SK-N-MC (cell line): Measurements from ENCODE around the gene RAC3.

Experiments
- EZH2 ChIP-seq: fragments of 200-600 bp; sonication (generic); IDR thresholded peaks from one replicate; pipeline ENCODE4 v1.6.1; 2017; ENCODE audit warnings: antibody characterized with exemption
- FOXP2 ChIP-seq: optimal IDR thresholded peaks from 2 replicates; pipeline ENCODE3; 2011; ENCODE audit warnings: mild to moderate bottlenecking, moderate library complexity; ENCODE audit not compliant: insufficient read depth; ENCODE audit errors: extremely low read length, control extremely low read depth
- POLR2AphosphoS5 ChIP-seq: IDR thresholded peaks from 2 replicates; pipeline ENCODE4 v1.6.1; 2012; ENCODE audit warnings: mild to moderate bottlenecking, low read depth, low read length, borderline replicate concordance

- TF ChIP-seq POLR2AphosphoS5: no peak
- TF ChIP-seq EZH2: no peak
- no peak for TF ChIP-seq FOXP2
Measured at GRCh38 chr17:82034371-82035011, 3.0 kb downstream of the RAC3 start.
